SK-N-SH (cell line): ENCODE measurements around the gene KRT17. TPM values are rescaled to one million over a fixed set of nuclear protein-coding genes. Genes with fewer than 3 reads are reported as not detected.

Source experiments
- CTCF ChIA-PET: fragments of 300-600, 350-600 bp; formaldehyde crosslinking; extraction: SDS; loops from one replicate; lab custom pipeline; 2021; lab: Yijun Ruan, JAX
- POLR2A ChIA-PET: fragments of 350-600 bp; sonication (Branson Sonifier 250); formaldehyde crosslinking; extraction: SDS; loops from one replicate; lab custom pipeline; 2020; ENCODE audit warnings: antibody characterized with exemption, inconsistent platforms; lab: Yijun Ruan, JAX
- DNase-seq: peaks from one replicate; pipeline ENCODE4 v3.0.0; 2012
- H2AFZ ChIP-seq: fragments of 200-600 bp; sonication (generic); 2 replicates; pipeline ENCODE4 v1.8.1; 2016; ENCODE audit warnings: antibody characterized with exemption, mild to moderate bottlenecking, low read depth
- H3F3A ChIP-seq: fragments of 200-600 bp; sonication (generic); replicated peaks from 2 replicates; pipeline ENCODE3; 2016; ENCODE audit warnings: antibody characterized with exemption, mild to moderate bottlenecking; ENCODE audit not compliant: insufficient read depth
- H3K27ac ChIP-seq, 2 experiments: fragments of 200-500 bp in 1 of 2; fragments of 200-600 bp in 1 of 2; sonication (Bioruptor generic) in 1 of 2; sonication (generic), shearing (Covaris generic) in 1 of 2; 2 replicates each; pipeline versions ENCODE4 v1.5.1 to v1.6.1; 2014 to 2016; ENCODE audit warnings: low read depth in 2 of 2, inconsistent platforms in 1 of 2, low read length in 1 of 2, mild to moderate bottlenecking in 1 of 2, mixed read lengths in 1 of 2
- H3K27me3 ChIP-seq: fragments of 200-600 bp; sonication (generic), shearing (Covaris generic); 2 replicates; pipeline ENCODE4 v1.6.1; 2016; ENCODE audit warnings: mixed run types; ENCODE audit not compliant: insufficient read depth
- H3K36me3 ChIP-seq, 2 experiments: fragments of 200-500 bp in 1 of 2; fragments of 200-600 bp in 1 of 2; sonication (Bioruptor generic) in 1 of 2; sonication (generic) in 1 of 2; replicated peaks in 1 of 2; 2 replicates each; pipeline versions ENCODE3 to v1.5.1; 2014 to 2016; ENCODE audit warnings: low read length in 1 of 2, mild to moderate bottlenecking in 1 of 2; ENCODE audit not compliant: insufficient read depth in 2 of 2, control insufficient read depth in 1 of 2
- H3K4me1 ChIP-seq, 2 experiments: fragments of 200-500 bp in 1 of 2; fragments of 200-600 bp in 1 of 2; sonication (Bioruptor generic) in 1 of 2; sonication (generic), shearing (Covaris generic) in 1 of 2; 2 replicates each; pipeline versions ENCODE4 v1.5.1 to v1.6.1; 2014 to 2016; ENCODE audit warnings: low read depth in 1 of 2, low read length in 1 of 2, mixed run types in 1 of 2; ENCODE audit not compliant: insufficient read depth in 2 of 2, control insufficient read depth in 1 of 2
- H3K4me2 ChIP-seq: fragments of 200-600 bp; sonication (generic), shearing (Covaris generic); 2 replicates; pipeline ENCODE4 v1.6.1; 2017; ENCODE audit warnings: mixed run types
- H3K4me3 ChIP-seq, 2 experiments: fragments of 200-500 bp in 1 of 2; fragments of 200-600 bp in 1 of 2; sonication (Bioruptor generic) in 1 of 2; sonication (generic), shearing (Covaris generic) in 1 of 2; 2 replicates each; pipeline versions ENCODE4 v1.5.1 to v1.8.1; 2014 to 2016; ENCODE audit warnings: low read depth in 2 of 2, inconsistent platforms in 1 of 2, low read length in 1 of 2, mild to moderate bottlenecking in 1 of 2, mixed read lengths in 1 of 2, moderate library complexity in 1 of 2
- H3K79me2 ChIP-seq: fragments of 200-600 bp; sonication (generic); 2 replicates; pipeline ENCODE4 v1.8.1; 2017; ENCODE audit warnings: mild to moderate bottlenecking; ENCODE audit not compliant: insufficient read depth
- H3K9ac ChIP-seq: fragments of 200-600 bp; sonication (generic); 2 replicates; pipeline ENCODE4 v1.6.1; 2017; ENCODE audit warnings: mixed run types
- H3K9me2 ChIP-seq: fragments of 200-600 bp; sonication (generic); 2 replicates; pipeline ENCODE4 v1.6.1; 2017; ENCODE audit warnings: mixed run types
- H3K9me3 ChIP-seq: fragments of 200-600 bp; sonication (generic); 2 replicates; pipeline ENCODE4 v1.6.1; 2017; ENCODE audit warnings: mixed run types, mild to moderate bottlenecking, moderate library complexity
- H4K20me1 ChIP-seq: fragments of 200-600 bp; sonication (generic); 2 replicates; pipeline ENCODE4 v1.6.1; 2017; ENCODE audit warnings: mild to moderate bottlenecking, mixed run types; ENCODE audit not compliant: insufficient read depth
- CHD2 ChIP-seq: fragments of 150-350 bp; IDR thresholded peaks from 2 replicates; pipeline ENCODE4 v1.6.1; 2018; ENCODE audit warnings: low read length; ENCODE audit not compliant: partially characterized antibody
- CTCF ChIP-seq: fragments of 200-600 bp; sonication (generic); IDR thresholded peaks from 2 replicates; pipeline ENCODE4 v1.6.1; 2017; ENCODE audit warnings: antibody characterized with exemption, mild to moderate bottlenecking, moderate library complexity
- EZH2phosphoT487 ChIP-seq: fragments of 200-600 bp; sonication (generic); IDR thresholded peaks from 2 replicates; pipeline ENCODE4 v1.6.1; 2017; ENCODE audit warnings: low read depth, mixed run types, mild to moderate bottlenecking, antibody characterized with exemption, moderate library complexity, borderline replicate concordance
- FOXJ3 ChIP-seq: sonication (generic); formaldehyde crosslinking; IDR thresholded peaks from 2 replicates; pipeline ENCODE4 v1.5.1; 2020; ENCODE audit warnings: mild to moderate bottlenecking, missing genetic modification reagents
- FOXM1 ChIP-seq: IDR thresholded peaks from 2 replicates; pipeline ENCODE4 v1.4.0; 2012; ENCODE audit warnings: low read depth, mild to moderate bottlenecking
- GABPA ChIP-seq: IDR thresholded peaks from 2 replicates; pipeline ENCODE4 v1.4.0; 2012; ENCODE audit warnings: low read depth, mild to moderate bottlenecking
- GATA2 ChIP-seq: sonication (generic); formaldehyde crosslinking; IDR thresholded peaks from 2 replicates; pipeline ENCODE4 v1.5.0; 2020; ENCODE audit warnings: mild to moderate bottlenecking, missing genetic modification reagents
- IRF3 ChIP-seq: fragments of 150-350 bp; IDR thresholded peaks from 2 replicates; pipeline ENCODE4 v1.6.1; 2016; ENCODE audit warnings: mild to moderate bottlenecking, low read depth, low read length
- MAX ChIP-seq: IDR thresholded peaks from 2 replicates; pipeline ENCODE4 v1.4.0; 2012; ENCODE audit warnings: low read depth
- NFIC ChIP-seq: IDR thresholded peaks from 2 replicates; pipeline ENCODE4 v1.4.0; 2012; ENCODE audit warnings: borderline replicate concordance
- NRF1 ChIP-seq: IDR thresholded peaks from 2 replicates; pipeline ENCODE4 v1.6.1; 2012; ENCODE audit warnings: low read depth, mild to moderate bottlenecking, low read length
- POLR2AphosphoS5 ChIP-seq: IDR thresholded peaks from 2 replicates; pipeline ENCODE4 v1.6.1; 2012; ENCODE audit warnings: low read depth, low read length
- RAD21 ChIP-seq: IDR thresholded peaks from 2 replicates; pipeline ENCODE4 v1.6.1; 2012; ENCODE audit warnings: mild to moderate bottlenecking, low read length
- SMC3 ChIP-seq: IDR thresholded peaks from 2 replicates; pipeline ENCODE4 v1.6.1; 2012; ENCODE audit warnings: low read depth, low read length, improper control_type of control experiment
- TAF1 ChIP-seq: IDR thresholded peaks from 2 replicates; pipeline ENCODE4 v1.6.1; 2012; ENCODE audit warnings: low read depth, mild to moderate bottlenecking, low read length, moderate library complexity, borderline replicate concordance
- USF1 ChIP-seq: IDR thresholded peaks from 2 replicates; pipeline ENCODE4 v1.4.0; 2012; ENCODE audit warnings: low read depth, borderline replicate concordance
- USF2 ChIP-seq: fragments of 150-350 bp; IDR thresholded peaks from 2 replicates; pipeline ENCODE4 v1.6.1; 2017; ENCODE audit warnings: antibody characterized with exemption, low read length, low read depth, borderline replicate concordance
- ZBTB33 ChIP-seq: IDR thresholded peaks from 2 replicates; pipeline ENCODE4 v1.4.0; 2012; ENCODE audit warnings: low read depth, borderline replicate concordance
- WGBS: methylation state at CpG from one replicate; pipeline ENCODE4 v1.1.6; 2017; ENCODE audit warnings: low lambda C conversion rate; 5-methylcytosine and 5-hydroxymethylcytosine counted together
- polyA plus RNA-seq, 3 experiments: library from polyadenylated mRNA; depleted of rRNA; stranded (reverse); fragments of >200 nt; gene quantifications; 2 replicates each; pipeline ENCODE4 v1.2.3, GENCODE V29; 2012

KRT17 gene
- polyA plus RNA-seq, 1 of the 3 experiments (the other 2 are of a cell fraction), result 0.39 TPM

- CTCF ChIA-PET, result interaction anchor here (1.2 to 20.6 kb wide), 3 partner anchors 8 to 105 kb away, joined by 5 to 646 read pairs (median 10); no protein-coding TSS in a partner anchor
- TF ChIP-seq SMC3, result no peak
- no peak for TF ChIP-seq NFIC
- no peak for TF ChIP-seq NRF1
- TF ChIP-seq ZBTB33, result no peak
- Histone ChIP-seq H3K27ac (no peak overlapping the region), H3K4me1 (no peaks in the 10 kb centered on the region; a peak in 1 of 4 replicates), H3K9ac (no peak overlapping the region), H3F3A (no peaks in the 10 kb centered on the region), H3K9me3 (no peaks in the 10 kb centered on the region), H3K79me2 (no peaks in the 10 kb centered on the region), H3K9me2 (no peaks in the 10 kb centered on the region), H4K20me1 (no peaks in the 10 kb centered on the region), H3K36me3 (no peaks in the 10 kb centered on the region), H3K4me2 (no peak overlapping the region), H3K4me3 (no peak overlapping the region), H3K27me3 (no peaks in the 10 kb centered on the region), H2AFZ (no peak overlapping the region)
- 53% methylated on average over 7 of the region's 18 CpGs for whole genome bisulfite sequencing
- DNase-seq, result no peak
- POLR2A ChIA-PET, result no interaction called here
Measured at GRCh38 chr17:41655611-41656111, 31.3 kb upstream of the KRT17 start.

GRCh38 chr17:41654678-41655607 is 30.6 kb upstream of the KRT17 start:
- H3K9me3 ChIP-seq, result no peaks in the 10 kb centered on the region
- no peak for DNase-seq
- no peaks in the 10 kb centered on the region for H4K20me1 ChIP-seq
- TF ChIP-seq RAD21 (no peak), EZH2phosphoT487 (no peak), MAX (no peak), CHD2 (no peak), USF1 (no peak), USF2 (no peak), FOXJ3 (CRISPR knock-in tag) (no peak), TAF1 (no peak), FOXM1 (no peak), POLR2AphosphoS5 (no peak), IRF3 (no peak), GATA2 (CRISPR knock-in tag) (no peak), GABPA (no peak), CTCF (no peak)
- no peak overlapping the region for H2AFZ ChIP-seq
- no peaks in the 10 kb centered on the region; a peak in 1 of 4 replicates for H3K4me1 ChIP-seq
- ChIA-PET POLR2A (no interaction called here), CTCF (interaction anchor here (0.5 to 20.6 kb wide), 4 partner anchors 9 to 812 kb away, joined by 3 to 646 read pairs (median 263); no protein-coding TSS in a partner anchor)
- no peaks in the 10 kb centered on the region for H3K79me2 ChIP-seq
- H3K27me3 ChIP-seq, result no peaks in the 10 kb centered on the region
- no peak overlapping the region for H3K4me2 ChIP-seq
- H3K27ac ChIP-seq, result no peak overlapping the region
- 80% methylated on average over 10 of the region's 24 CpGs for WGBS
- H3K9me2 ChIP-seq, result no peaks in the 10 kb centered on the region
- no peaks in the 10 kb centered on the region for H3F3A ChIP-seq
- H3K4me3 ChIP-seq, result no peak overlapping the region
- H3K9ac ChIP-seq, result no peak overlapping the region
- H3K36me3 ChIP-seq, result no peaks in the 10 kb centered on the region
